ENCODE data around the gene EFNA4. TPM values are rescaled to one million over a fixed set of nuclear protein-coding genes. Genes with fewer than 3 reads are reported as not detected.
A peak's percentile ranks its signal among the peaks of the same experiment; 100 is the strongest.

Gene EFNA4
- total RNA-seq, 1 donor from 2014 or later, result 10.7 TPM

DNA sequence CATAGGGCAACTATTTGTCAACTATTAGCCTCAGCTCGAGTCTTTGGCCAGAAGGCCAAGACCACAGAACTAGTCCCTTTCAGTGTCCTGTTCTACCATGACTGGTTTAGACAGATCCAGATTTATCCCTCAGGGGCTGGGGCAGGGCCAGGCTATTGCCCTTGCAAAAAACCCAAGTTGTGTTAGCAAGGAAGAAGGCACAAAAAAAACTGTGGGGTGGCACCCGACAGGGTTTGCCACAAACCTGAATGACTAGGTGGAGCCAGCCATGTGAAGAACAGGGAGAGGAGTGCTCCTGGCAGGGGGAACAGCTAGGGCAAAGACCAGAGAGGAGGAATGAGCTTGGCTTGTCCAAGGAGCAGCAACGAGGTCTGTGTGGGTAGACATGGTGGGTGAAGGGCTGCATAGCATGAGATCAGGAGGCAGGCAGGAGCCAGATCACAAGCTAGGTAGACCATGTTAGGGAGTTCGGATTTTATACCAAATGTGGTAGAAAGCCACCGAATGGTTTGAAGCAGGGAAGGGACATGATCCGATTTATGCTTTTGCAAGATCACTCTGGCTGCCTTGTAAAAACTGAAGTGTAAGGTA lies 25.6 kb upstream of the EFNA4 start:
- H3K4me1 ChIP-seq, result peaks cover 12% of the 10 kb centered on the region
- no peak overlapping the region for H3K9ac ChIP-seq
- H3K27me3 Mint-ChIP-seq (ENCODE audit: insufficient read depth, low read depth), result peaks cover 8% of the 10 kb centered on the region
- no peak overlapping the region for H3K4me2 ChIP-seq
- no peak overlapping the region for H3K4me3 Mint-ChIP-seq
- no peaks in the 10 kb centered on the region for H3K79me2 ChIP-seq (ENCODE audit: low read depth)
- no peak overlapping the region for H2AFZ ChIP-seq (replicated peaks)
- no peak for DNase-seq (ENCODE audit: low spot score)
- H3K9me3 Mint-ChIP-seq, result no peaks in the 10 kb centered on the region
- no peak overlapping the region for H3K27ac ChIP-seq
- no peak overlapping the region for H3K4me3 ChIP-seq
- H3K36me3 Mint-ChIP-seq, result no peaks in the 10 kb centered on the region
- no peaks in the 10 kb centered on the region for H3K9me3 ChIP-seq (ENCODE audit: low read depth)
- no peak overlapping the region for H3K27ac Mint-ChIP-seq
- H4K20me1 ChIP-seq (ENCODE audit: low read depth), result no peaks in the 10 kb centered on the region
- H3F3A ChIP-seq (ENCODE audit: low read depth), result no peaks in the 10 kb centered on the region
- H3K36me3 ChIP-seq, result no peaks in the 10 kb centered on the region
- H3K27me3 ChIP-seq, result no peaks in the 10 kb centered on the region
- peaks cover 13% of the 10 kb centered on the region for H3K4me1 Mint-ChIP-seq
- no peak for TF ChIP-seq EZH2phosphoT487 (IDR thresholded peaks at IDR 0.05)
- no peak for TF ChIP-seq EZH2 (IDR thresholded peaks at IDR 0.05)
- TF ChIP-seq, protein P1, sequence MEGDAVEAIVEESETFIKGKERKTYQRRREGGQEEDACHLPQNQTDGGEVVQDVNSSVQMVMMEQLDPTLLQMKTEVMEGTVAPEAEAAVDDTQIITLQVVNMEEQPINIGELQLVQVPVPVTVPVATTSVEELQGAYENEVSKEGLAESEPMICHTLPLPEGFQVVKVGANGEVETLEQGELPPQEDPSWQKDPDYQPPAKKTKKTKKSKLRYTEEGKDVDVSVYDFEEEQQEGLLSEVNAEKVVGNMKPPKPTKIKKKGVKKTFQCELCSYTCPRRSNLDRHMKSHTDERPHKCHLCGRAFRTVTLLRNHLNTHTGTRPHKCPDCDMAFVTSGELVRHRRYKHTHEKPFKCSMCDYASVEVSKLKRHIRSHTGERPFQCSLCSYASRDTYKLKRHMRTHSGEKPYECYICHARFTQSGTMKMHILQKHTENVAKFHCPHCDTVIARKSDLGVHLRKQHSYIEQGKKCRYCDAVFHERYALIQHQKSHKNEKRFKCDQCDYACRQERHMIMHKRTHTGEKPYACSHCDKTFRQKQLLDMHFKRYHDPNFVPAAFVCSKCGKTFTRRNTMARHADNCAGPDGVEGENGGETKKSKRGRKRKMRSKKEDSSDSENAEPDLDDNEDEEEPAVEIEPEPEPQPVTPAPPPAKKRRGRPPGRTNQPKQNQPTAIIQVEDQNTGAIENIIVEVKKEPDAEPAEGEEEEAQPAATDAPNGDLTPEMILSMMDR (IDR thresholded peaks at IDR 0.05), result no peak

DNA sequence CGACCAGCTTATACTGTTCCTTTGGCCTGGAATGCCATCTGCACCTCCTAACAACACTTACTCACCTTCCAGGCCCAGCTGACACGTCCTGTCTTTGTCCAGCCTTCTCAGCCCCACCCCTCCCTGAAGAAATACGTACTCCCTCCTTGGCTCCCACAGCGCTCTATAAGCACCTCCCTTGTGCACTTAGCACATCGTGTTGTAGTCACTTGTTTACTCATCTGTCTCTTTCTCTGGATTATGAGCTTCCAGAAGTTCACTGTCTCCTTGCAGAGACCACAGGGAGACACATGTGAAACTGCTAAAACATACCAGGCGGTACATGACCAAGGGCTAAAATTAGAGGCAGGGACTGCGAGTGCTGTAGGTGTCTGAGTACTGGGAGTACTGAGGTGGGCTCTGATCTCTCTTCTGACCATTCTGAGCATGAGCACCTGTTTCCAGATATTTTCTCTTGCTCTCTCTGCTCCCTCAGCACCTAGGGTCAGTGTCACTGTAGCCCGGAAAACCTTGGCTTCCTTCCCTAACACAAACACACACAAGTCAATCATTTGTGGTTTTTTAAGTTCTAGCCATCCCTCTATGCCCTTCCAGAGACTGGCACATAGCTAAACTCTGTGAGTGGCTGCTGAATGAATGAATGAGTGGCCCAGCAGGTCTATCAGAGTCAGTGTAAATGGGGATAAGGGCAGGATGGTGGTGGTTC lies 24.8 kb upstream of the EFNA4 start:
- TF ChIP-seq, protein P1 (IDR thresholded peaks at IDR 0.05), result no peak
- TF ChIP-seq EZH2 (IDR thresholded peaks at IDR 0.05) (no peak), EZH2phosphoT487 (IDR thresholded peaks at IDR 0.05) (no peak)
- H3K9me3 ChIP-seq (ENCODE audit: low read depth), result no peaks in the 10 kb centered on the region
- peaks cover 8% of the 10 kb centered on the region for H3K27me3 Mint-ChIP-seq (ENCODE audit: insufficient read depth, low read depth)
- no peaks in the 10 kb centered on the region for H3F3A ChIP-seq (ENCODE audit: low read depth)
- peak overlapping the region; percentile 29 for H3K4me3 Mint-ChIP-seq
- H3K36me3 Mint-ChIP-seq, result no peaks in the 10 kb centered on the region
- no peak overlapping the region for H3K4me2 ChIP-seq
- H3K27ac ChIP-seq, result no peak overlapping the region
- H3K9me3 Mint-ChIP-seq, result no peaks in the 10 kb centered on the region
- no peaks in the 10 kb centered on the region for H4K20me1 ChIP-seq (ENCODE audit: low read depth)
- DNase-seq (ENCODE audit: low spot score), result no peak
- no peaks in the 10 kb centered on the region for H3K79me2 ChIP-seq (ENCODE audit: low read depth)
- H3K4me1 Mint-ChIP-seq, result peaks cover 13% of the 10 kb centered on the region
- H2AFZ ChIP-seq (replicated peaks), result no peak overlapping the region
- peaks cover 12% of the 10 kb centered on the region for H3K4me1 ChIP-seq
- no peaks in the 10 kb centered on the region for H3K36me3 ChIP-seq
- peak overlapping the region; percentile 15 for H3K27ac Mint-ChIP-seq
- no peak overlapping the region for H3K9ac ChIP-seq
- no peaks in the 10 kb centered on the region for H3K27me3 ChIP-seq
- no peak overlapping the region for H3K4me3 ChIP-seq

DNA sequence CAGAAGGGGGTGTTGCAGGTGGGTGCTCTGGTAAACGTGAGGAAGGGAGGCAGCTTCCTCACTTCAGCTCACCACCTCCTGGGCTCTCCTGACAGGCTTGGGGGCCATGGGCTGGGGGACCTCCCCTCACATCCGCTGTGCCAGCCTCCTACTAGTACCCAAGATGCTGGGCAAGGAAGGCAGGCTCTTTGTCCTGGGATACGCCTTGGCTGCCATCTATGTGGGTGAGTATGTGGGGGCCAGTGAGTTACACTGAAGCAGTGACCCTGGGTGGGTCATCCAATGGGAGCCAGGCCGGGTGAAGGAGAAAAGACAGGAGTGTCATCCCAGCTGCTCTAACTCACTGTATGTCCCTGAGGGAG lies 24.3 kb upstream of the EFNA4 start:
- TF ChIP-seq, protein P1 (IDR thresholded peaks at IDR 0.05), result no peak
- H3K4me1 ChIP-seq, result peaks cover 12% of the 10 kb centered on the region
- H3K4me3 Mint-ChIP-seq, result no peak overlapping the region
- H3K27me3 ChIP-seq, result no peaks in the 10 kb centered on the region
- no peaks in the 10 kb centered on the region for H3K36me3 ChIP-seq
- no peak overlapping the region for H3K9ac ChIP-seq
- H3K27ac ChIP-seq, result no peak overlapping the region
- peaks cover 11% of the 10 kb centered on the region for H3K27me3 Mint-ChIP-seq (ENCODE audit: insufficient read depth, low read depth)
- no peaks in the 10 kb centered on the region for H3K79me2 ChIP-seq (ENCODE audit: low read depth)
- DNase-seq (ENCODE audit: low spot score), result no peak
- no peaks in the 10 kb centered on the region for H3F3A ChIP-seq (ENCODE audit: low read depth)
- no peaks in the 10 kb centered on the region for H3K36me3 Mint-ChIP-seq
- H3K9me3 ChIP-seq (ENCODE audit: low read depth), result no peaks in the 10 kb centered on the region
- H2AFZ ChIP-seq (replicated peaks), result no peak overlapping the region
- no peak overlapping the region for H3K4me2 ChIP-seq
- H3K27ac Mint-ChIP-seq, result no peak overlapping the region
- peaks cover 17% of the 10 kb centered on the region for H3K4me1 Mint-ChIP-seq
- no peaks in the 10 kb centered on the region for H4K20me1 ChIP-seq (ENCODE audit: low read depth)
- H3K4me3 ChIP-seq, result no peak overlapping the region
- no peaks in the 10 kb centered on the region for H3K9me3 Mint-ChIP-seq
